Pancreas (tissue), 10 donors: Measurements from ENCODE around the gene CHCHD1. TPM values are rescaled to one million over a fixed set of nuclear protein-coding genes. Genes with fewer than 3 reads are reported as not detected.
"Not testable (repeated sequence)": the region's sequence is repeated elsewhere in the genome, so short reads cannot be mapped to it uniquely, and the experiment has no call there.

Experiments used
- ATAC-seq, 4 donors: fragments of 200-7000 bp; cut with Tn5 transposase; one replicate each; pipeline versions ENCODE4 v1.8.0 to v1.9.1; 2020; ENCODE audit warnings: mild to moderate bottlenecking in 4 of 4, moderate library complexity in 4 of 4
- DNase-seq, 6 donors: peaks; one replicate each; pipeline ENCODE4 v3.0.0-alpha.2; 2020
- FAIRE-seq: peaks from 2 replicates; lab custom pipeline; 2012; peaks lifted over from hg19 to GRCh38; lab: Jason Lieb, UNC
- H3K27ac ChIP-seq, 4 donors: fragments of 200-600 bp; sonication (generic); 1 replicate in 3 of 4; 2 replicates in 1 of 4; pipeline versions ENCODE4 v1.5.0 to v1.8.0; 2020
- H3K27me3 ChIP-seq, 4 donors: fragments of 200-600 bp; one replicate each; pipeline ENCODE4 v1.8.0; 2021
- H3K36me3 ChIP-seq, 3 donors: fragments of 200-600 bp; sonication (generic) in 1 of 3; one replicate each; pipeline versions ENCODE4 v1.5.0 to v1.8.0; 2020 to 2021
- H3K4me1 ChIP-seq, 3 donors: fragments of 200-600 bp; one replicate each; pipeline ENCODE4 v1.8.0; 2021
- H3K4me3 ChIP-seq, 4 donors: fragments of 200-600 bp; sonication (generic) in 2 of 4; one replicate each; pipeline versions ENCODE4 v1.5.0 to v1.8.0; 2020 to 2021
- H3K9me3 ChIP-seq, 4 donors: fragments of 200-600 bp; one replicate each; pipeline ENCODE4 v1.8.0; 2021
- CTCF ChIP-seq, 4 donors: fragments of 200-600 bp; sonication (generic) in 3 of 4; IDR thresholded peaks; one replicate each; pipeline versions ENCODE4 v1.5.0 to v1.8.0; 2021; ENCODE audit warnings: antibody characterized with exemption in 4 of 4
- WGBS, 2 donors: extraction: QIAGEN DNeasy Blood & Tissue Kit; methylation state at CpG; one replicate each; pipeline ENCODE4 v1.1.7; 2013; 5-methylcytosine and 5-hydroxymethylcytosine counted together
- intact Hi-C, 3 donors: fragments of 100-400 bp; cut with DNase I; formaldehyde crosslinking; loops; one replicate each; pipeline versions ENCODE4 v1.11.1 to v1.14.2; 2022
- polyA plus RNA-seq, 2 donors: library from polyadenylated mRNA; stranded (reverse); fragments of 200-250 nt; gene quantifications; one replicate each; pipeline ENCODE4 v1.2.3, GENCODE V29; 2013
- total RNA-seq, 6 donors: library from RNA; stranded (reverse); fragmentation: NEBNext Ultra II Directional in 4 of 6; extraction: Animal tissue kit (Norgen Biotek cat#: 25700) in 4 of 6; gene quantifications; one replicate each; pipeline versions ENCODE4 v1.2.1 to v1.2.4, GENCODE V29; 2021 to 2023
- donor health status: healthy with polysubstance abuse.
- donor health status: DM: no; HTN: no; CAD: no; lungs with moderate emphysema.
- donor health status: DM: no; HTN: no; CAD: no.
- donor health status: control.
- donor health status: control.
- donor health status: Bipolar disorder and iron deficiency.
- donor health status: DM: yes; HTN: yes; CAD: no.
- donor health status: DM: no; HTN: no; CAD: no.
- donor health status: DM: no; HTN: no; CAD: no.
- donor health status: DM: yes; HTN: yes; CAD: no.

The CHCHD1 gene
- total and polyA plus RNA-seq, 8 donors, result 4.4 to 31.7 (median 8.3) TPM

GRCh38 chr10:73785211-73785720 lies 3.4 kb downstream of the CHCHD1 start, which contains the start of gene ZSWIM8:
Gene ZSWIM8, plus strand, starts transcription at chr10:73785606. Its CDS starts 273 bp downstream, at chr10:73785879.
- Histone ChIP-seq H3K9me3 (no peaks in the 10 kb centered on the region), H3K4me3 (peak within 1 kb of the TSS; percentile 79 to 97 (median 96)), H3K27ac (peak within 1 kb of the TSS; percentile 56 to 89 (median 74)), H3K36me3 (peaks cover 0 to 12% (median 12%) of the 10 kb centered on the region in 3 donors), H3K4me1 (peaks cover 24 to 33% (median 25%) of the 10 kb centered on the region in 3 donors), H3K27me3 (no peaks in the 10 kb centered on the region)
- 0% methylated on average over 30 to 36 of the region's 36 CpGs for WGBS, 2 donors
- ATAC-seq, result peak; percentile 84 to 92 (median 88)
- FAIRE-seq, result peak; percentile 97
- TF ChIP-seq CTCF (IDR thresholded peaks at IDR 0.05), result no peak
- intact Hi-C loops, result no loop called here
- DNase-seq, result peak; percentile 82 to 91 (median 90)

- WGBS, 2 donors, result 0% methylated on average over 48 to 54 of the region's 54 CpGs
- ATAC-seq, result peak; percentile 20 to 31 (median 24)
These were observed 4.1 kb downstream of the CHCHD1 start for GRCh38 chr10:73785721-73786511.

GRCh38 chr10:73786512-73786885 lies 4.7 kb downstream of the CHCHD1 start:
- Histone ChIP-seq H3K27ac (peak overlapping the region in 1 of 4 donors; percentile 84), H3K4me1 (peaks cover 16 to 23% (median 20%) of the 10 kb centered on the region in 3 donors), H3K36me3 (peaks cover 5 to 24% (median 19%) of the 10 kb centered on the region in 3 donors), H3K27me3 (no peaks in the 10 kb centered on the region), H3K9me3 (no peaks in the 10 kb centered on the region), H3K4me3 (peak overlapping the region; percentile 79 to 97 (median 96))
- intact Hi-C loops, result no loop called here
- 0% methylated on average over 2 of the region's 2 CpGs for WGBS, 2 donors
- no peak for DNase-seq
- FAIRE-seq, result no peak
- no peak for TF ChIP-seq CTCF (IDR thresholded peaks at IDR 0.05)
- no peak for ATAC-seq

More at GRCh38 chr10:73785721-73786511, 4.1 kb downstream of the CHCHD1 start:
- DNase-seq (peak in 5 of 6 donors; percentile 53 to 71 (median 53)), FAIRE-seq (no peak)
- H3K9me3 ChIP-seq, result no peaks in the 10 kb centered on the region
- no peak for TF ChIP-seq CTCF (IDR thresholded peaks at IDR 0.05)
- H3K27ac ChIP-seq, result peak overlapping the region; percentile 56 to 89 (median 74)
- intact Hi-C loops, result no loop called here
- peaks cover 2 to 19% (median 14%) of the 10 kb centered on the region in 3 donors for H3K36me3 ChIP-seq
- H3K4me3 ChIP-seq, result peak overlapping the region; percentile 79 to 97 (median 96)
- H3K27me3 ChIP-seq, result no peaks in the 10 kb centered on the region
- peaks cover 18 to 26% (median 23%) of the 10 kb centered on the region in 3 donors for H3K4me1 ChIP-seq

- H3K27ac ChIP-seq, result not testable (repeated sequence)
- Histone ChIP-seq H3K36me3 (peaks cover 10 to 32% (median 27%) of the 10 kb centered on the region in 3 donors), H3K4me3 (peak overlapping the region in 2 of 4 donors; percentile 95 to 96)
These were observed 5.4 kb downstream of the CHCHD1 start for GRCh38 chr10:73787031-73787800.

More at GRCh38 chr10:73787031-73787800, 5.4 kb downstream of the CHCHD1 start:
- H3K27me3 ChIP-seq, FAIRE-seq, H3K9me3 ChIP-seq, intact Hi-C loops, DNase-seq, ATAC-seq: not testable (repeated sequence)
- peaks cover 16 to 23% (median 20%) of the 10 kb centered on the region in 3 donors for H3K4me1 ChIP-seq
- WGBS, 2 donors, result 78 to 83% methylated on average over 21 of the region's 21 CpGs
